Right atrium auricular region (tissue), 2 donors: Measurements from ENCODE around the gene MAD1L1. TPM values are rescaled to one million over a fixed set of nuclear protein-coding genes. Genes with fewer than 3 reads are reported as not detected.

ENCODE experiments used
- DNase-seq: peaks from one replicate; pipeline ENCODE4 v3.0.0-alpha.2; 2019; ENCODE audit warnings: low spot score
- H3K27ac ChIP-seq, 2 donors: fragments of 200-600 bp; sonication (generic); 1 replicate in 1 of 2; 2 replicates in 1 of 2; pipeline ENCODE4 v1.5.1; 2016 to 2019
- H3K27me3 ChIP-seq, 2 donors: fragments of 200-600 bp; sonication (generic); one replicate each; pipeline versions ENCODE4 v1.5.1 to v1.6.0; 2017 to 2019
- H3K36me3 ChIP-seq: fragments of 200-600 bp; sonication (generic); one replicate; pipeline ENCODE4 v1.5.1; 2016
- H3K4me1 ChIP-seq, 2 donors: fragments of 200-600 bp; sonication (generic); one replicate each; pipeline versions ENCODE4 v1.5.1 to v1.6.0; 2017 to 2019
- H3K4me3 ChIP-seq, 2 donors: fragments of 200-600 bp; sonication (generic); 1 replicate in 1 of 2; 2 replicates in 1 of 2; pipeline ENCODE4 v1.5.1; 2017 to 2019; ENCODE audit warnings: mild to moderate bottlenecking in 1 of 2, moderate library complexity in 1 of 2
- H3K9me3 ChIP-seq, 2 donors: fragments of 200-600 bp; sonication (generic); one replicate each; pipeline ENCODE4 v1.5.1; 2019
- CTCF ChIP-seq, 2 donors: fragments of 200-600 bp; sonication (generic); IDR thresholded peaks; one replicate each; pipeline ENCODE4 v1.5.1; 2019; ENCODE audit warnings: antibody characterized with exemption in 2 of 2
- total RNA-seq, 2 donors: library from RNA; depleted of rRNA; stranded (reverse); fragments of >200 nt; gene quantifications; one replicate each; pipeline ENCODE4 v1.1.0, GENCODE V29; 2016

The MAD1L1 gene
- total RNA-seq, 2 donors from 2014 or later: 13.3 to 31.9 TPM

GRCh38 chr7:2042650-2043049, 190.1 kb downstream of the MAD1L1 start:
- Histone ChIP-seq H3K36me3 (peaks cover 5% of the 10 kb centered on the region), H3K27me3 (no peaks in the 10 kb centered on the region), H3K27ac (no peak overlapping the region), H3K9me3 (no peaks in the 10 kb centered on the region), H3K4me3 (no peak overlapping the region), H3K4me1 (peaks cover 0 to 17% of the 10 kb centered on the region in 2 donors)
- no peak for TF ChIP-seq CTCF (IDR thresholded peaks at IDR 0.05)
- DNase-seq: no peak

DNA sequence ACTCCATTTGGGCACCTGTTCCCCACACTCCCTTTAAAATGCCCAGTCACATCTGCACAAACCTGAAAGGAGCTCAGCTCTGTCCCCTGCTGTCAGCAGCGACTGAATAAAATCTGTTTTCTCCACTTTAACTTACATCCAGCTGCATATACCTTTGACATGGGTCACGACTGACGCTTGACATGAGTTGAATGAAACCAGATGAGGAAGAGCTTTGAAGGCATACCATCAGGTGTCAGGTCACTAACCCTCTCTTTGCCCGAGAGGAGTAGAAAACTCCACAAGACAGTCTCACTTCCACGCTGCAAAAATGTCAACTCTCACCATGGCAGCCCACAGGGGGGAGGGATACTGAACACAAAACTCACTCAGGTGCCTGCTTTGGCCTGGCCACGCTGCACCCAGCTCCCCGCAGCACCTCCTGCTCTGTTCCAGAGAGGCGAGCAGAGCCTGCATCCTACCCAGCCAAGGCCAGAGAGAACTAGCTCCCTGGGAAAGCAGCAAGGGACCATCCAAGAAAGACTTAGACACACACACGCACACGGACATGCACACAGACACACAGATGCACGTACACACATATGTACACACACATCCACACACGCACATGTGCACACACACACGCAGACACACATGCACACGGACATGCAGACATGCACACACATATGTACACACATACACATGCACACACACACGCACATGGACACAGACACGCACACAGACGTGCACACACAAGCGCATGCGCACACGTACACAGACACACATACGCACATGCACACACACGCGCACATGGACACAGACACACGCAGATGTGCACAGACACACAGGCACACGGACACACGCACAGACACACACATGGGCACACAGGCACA, 191.0 kb downstream of the MAD1L1 start:
- Histone ChIP-seq H3K4me1 (peaks cover 0 to 26% of the 10 kb centered on the region in 2 donors), H3K4me3 (no peak overlapping the region), H3K27me3 (no peaks in the 10 kb centered on the region), H3K36me3 (peaks cover 5% of the 10 kb centered on the region), H3K9me3 (no peaks in the 10 kb centered on the region), H3K27ac (no peak overlapping the region)
- no peak for TF ChIP-seq CTCF (IDR thresholded peaks at IDR 0.05)
- no peak for DNase-seq

DNA sequence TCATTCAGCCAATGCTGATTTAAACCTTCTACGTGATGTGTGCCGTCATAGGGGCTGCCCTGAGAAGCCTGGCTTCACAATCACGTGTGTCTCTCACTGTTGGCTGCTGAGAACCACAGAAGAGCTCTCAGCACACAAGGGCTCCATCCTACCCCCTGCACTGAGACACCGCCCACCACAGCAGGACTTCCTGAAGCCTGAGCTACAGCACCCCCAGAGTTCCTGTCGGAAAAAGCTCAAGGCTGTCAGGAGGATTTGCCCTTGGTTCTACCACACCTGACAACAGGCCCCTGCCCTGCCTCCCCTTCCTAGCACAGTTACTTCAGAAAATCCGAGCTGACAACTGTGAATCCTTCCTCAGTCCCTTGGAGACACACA, 191.9 kb downstream of the MAD1L1 start:
- Histone ChIP-seq H3K4me1 (peaks cover 0 to 26% of the 10 kb centered on the region in 2 donors), H3K27ac (no peak overlapping the region), H3K4me3 (no peak overlapping the region), H3K36me3 (peaks cover 5% of the 10 kb centered on the region), H3K27me3 (no peaks in the 10 kb centered on the region), H3K9me3 (no peaks in the 10 kb centered on the region)
- no peak for TF ChIP-seq CTCF (IDR thresholded peaks at IDR 0.05)
- no peak for DNase-seq

- Histone ChIP-seq H3K9me3 (no peaks in the 10 kb centered on the region), H3K27me3 (no peaks in the 10 kb centered on the region), H3K27ac (no peak overlapping the region), H3K4me1 (peaks cover 0 to 26% of the 10 kb centered on the region in 2 donors), H3K36me3 (peaks cover 5% of the 10 kb centered on the region), H3K4me3 (no peak overlapping the region)
- DNase-seq: no peak
- no peak for TF ChIP-seq CTCF (IDR thresholded peaks at IDR 0.05)
These were observed 192.4 kb downstream of the MAD1L1 start for GRCh38 chr7:2040201-2040892.

- Histone ChIP-seq H3K36me3 (peaks cover 5% of the 10 kb centered on the region), H3K27ac (no peak overlapping the region), H3K4me3 (no peak overlapping the region), H3K4me1 (peaks cover 0 to 26% of the 10 kb centered on the region in 2 donors), H3K9me3 (no peaks in the 10 kb centered on the region), H3K27me3 (no peaks in the 10 kb centered on the region)
- no peak for TF ChIP-seq CTCF (IDR thresholded peaks at IDR 0.05)
- DNase-seq: no peak
These were observed 193.6 kb downstream of the MAD1L1 start for GRCh38 chr7:2038931-2039728.
